WTC11 (cell line): ENCODE measurements around the gene HPGD. TPM values are rescaled to one million over a fixed set of nuclear protein-coding genes. Genes with fewer than 3 reads are reported as not detected.

Source experiments
- ATAC-seq: fragments of 200-7000 bp; cut with Tn5 transposase; 2 replicates; pipeline ENCODE4 v1.10.0; 2021; ENCODE audit warnings: mild to moderate bottlenecking, moderate library complexity
- CTCF ChIA-PET: fragments of 300-600 bp; sonication (Branson Sonifier 250); formaldehyde crosslinking; loops from one replicate; lab custom pipeline; 2021; ENCODE audit warnings: antibody characterized with exemption; lab: Charles Lee
- POLR2A ChIA-PET: fragments of 350-600 bp; sonication (Branson Sonifier 250); formaldehyde crosslinking; loops from one replicate; lab custom pipeline; 2021; ENCODE audit warnings: antibody characterized with exemption; lab: Charles Lee
- DNase-seq: peaks from one replicate; pipeline ENCODE4 v3.0.0; 2021; ENCODE audit warnings: low spot score
- H3K27ac Mint-ChIP-seq: 2 replicates; pipeline ENCODE4 v1.8.0; 2021; ENCODE audit warnings: mixed read lengths
- H3K27me3 Mint-ChIP-seq: 2 replicates; pipeline ENCODE4 v1.8.0; 2021; ENCODE audit warnings: low read depth, mild to moderate bottlenecking, moderate library complexity, mixed read lengths
- H3K36me3 Mint-ChIP-seq: 2 replicates; pipeline ENCODE4 v1.8.0; 2021; ENCODE audit warnings: mixed read lengths
- H3K4me1 Mint-ChIP-seq: 2 replicates; pipeline ENCODE4 v1.8.0; 2022; ENCODE audit warnings: mixed read lengths
- H3K4me3 Mint-ChIP-seq: 2 replicates; pipeline ENCODE4 v1.8.0; 2021; ENCODE audit warnings: mild to moderate bottlenecking, moderate library complexity, mixed read lengths
- H3K9me3 Mint-ChIP-seq: 2 replicates; pipeline ENCODE4 v1.8.0; 2021; ENCODE audit warnings: mixed read lengths
- E2F5 ChIP-seq: sonication (generic); formaldehyde crosslinking; IDR thresholded peaks from 2 replicates; pipeline ENCODE4 v1.8.1; 2022; ENCODE audit warnings: mild to moderate bottlenecking, moderate library complexity, missing genetic modification reagents
- ERG ChIP-seq: fragments of 250-450 bp; sonication (Bioruptor Pico); IDR thresholded peaks from 2 replicates; pipeline ENCODE4 v1.8.0; 2021; ENCODE audit warnings: mild to moderate bottlenecking
- ESRRA ChIP-seq: sonication (generic); formaldehyde crosslinking; IDR thresholded peaks from 2 replicates; pipeline ENCODE4 v1.8.1; 2022; ENCODE audit warnings: mild to moderate bottlenecking, missing genetic modification reagents, borderline replicate concordance
- ETV6 ChIP-seq: sonication (generic); formaldehyde crosslinking; IDR thresholded peaks from 2 replicates; pipeline ENCODE4 v1.8.1; 2022; ENCODE audit warnings: mild to moderate bottlenecking, missing genetic modification reagents
- FOXJ3 ChIP-seq: sonication (generic); formaldehyde crosslinking; IDR thresholded peaks from 2 replicates; pipeline ENCODE4 v1.9.0; 2021; ENCODE audit warnings: missing genetic modification reagents, mild to moderate bottlenecking, borderline replicate concordance
- FOXP4 ChIP-seq: sonication (generic); formaldehyde crosslinking; IDR thresholded peaks from 2 replicates; pipeline ENCODE4 v1.8.0; 2022; ENCODE audit warnings: mild to moderate bottlenecking, missing genetic modification reagents
- NR3C1 ChIP-seq: sonication (generic); formaldehyde crosslinking; conservative IDR thresholded peaks from 2 replicates; pipeline ENCODE4 v1.8.1; 2023; ENCODE audit warnings: low read depth, mild to moderate bottlenecking, missing genetic modification reagents
- PREB ChIP-seq: sonication (generic); formaldehyde crosslinking; IDR thresholded peaks from 2 replicates; pipeline ENCODE4 v1.8.1; 2022; ENCODE audit warnings: mild to moderate bottlenecking, missing genetic modification reagents, moderate library complexity, borderline replicate concordance
- RELA ChIP-seq: sonication (generic); formaldehyde crosslinking; IDR thresholded peaks from 2 replicates; pipeline ENCODE4 v1.8.1; 2022; ENCODE audit warnings: missing genetic modification reagents, mild to moderate bottlenecking, borderline replicate concordance
- SOX15 ChIP-seq: fragments of 250-450 bp; sonication (Bioruptor Pico); IDR thresholded peaks from 2 replicates; pipeline ENCODE4 v1.9.0; 2021; ENCODE audit warnings: mild to moderate bottlenecking
- TP53 ChIP-seq: sonication (generic); formaldehyde crosslinking; IDR thresholded peaks from 2 replicates; pipeline ENCODE4 v1.8.1; 2023; ENCODE audit warnings: mild to moderate bottlenecking, missing genetic modification reagents
- ZNF232 ChIP-seq: sonication (generic); formaldehyde crosslinking; IDR thresholded peaks from 2 replicates; pipeline ENCODE4 v1.8.0; 2022; ENCODE audit warnings: mild to moderate bottlenecking, missing genetic modification reagents
- ZNF263 ChIP-seq: sonication (generic); formaldehyde crosslinking; IDR thresholded peaks from 2 replicates; pipeline ENCODE4 v1.8.1; 2022; ENCODE audit warnings: low read depth, mild to moderate bottlenecking, moderate library complexity, missing genetic modification reagents
- total RNA-seq: library from RNA; stranded (reverse); gene quantifications from 3 replicates; pipeline ENCODE4 v1.2.3, GENCODE V29; 2021
- TF ChIP-seq, protein P1 (sequence below): sonication (generic); formaldehyde crosslinking; IDR thresholded peaks from 2 replicates; pipeline ENCODE4 v1.8.1; 2023; ENCODE audit warnings: mild to moderate bottlenecking, missing genetic modification reagents
- TF ChIP-seq, protein P2 (sequence below): sonication (generic); formaldehyde crosslinking; conservative IDR thresholded peaks from 2 replicates; pipeline ENCODE4 v1.8.1; 2023; ENCODE audit warnings: mild to moderate bottlenecking, low read depth, missing genetic modification reagents, moderate library complexity
- TF ChIP-seq, protein P3 (sequence below): sonication (generic); formaldehyde crosslinking; IDR thresholded peaks from 2 replicates; pipeline ENCODE4 v1.8.1; 2022; ENCODE audit warnings: low read depth, mild to moderate bottlenecking, moderate library complexity, missing genetic modification reagents, borderline replicate concordance

Gene HPGD
- total RNA-seq, 1 experiment from 2014 or later: 3.6 TPM

- ChIA-PET POLR2A (no interaction called here), CTCF (interaction anchor here (0.5 kb wide), 1 partner anchor 33 kb away, joined by 3 read pairs; no protein-coding TSS in a partner anchor)
- DNase-seq: no peak
- peaks cover 52% of the 10 kb centered on the region for H3K36me3 Mint-ChIP-seq
- ATAC-seq: peak; percentile 68
- H3K27ac Mint-ChIP-seq: peak overlapping the region; percentile 95
- H3K27me3 Mint-ChIP-seq: peaks cover 6% of the 10 kb centered on the region; the same call in 1 of the 2 replicates
- H3K9me3 Mint-ChIP-seq: peaks cover 64% of the 10 kb centered on the region
- H3K4me1 Mint-ChIP-seq: peaks cover 19% of the 10 kb centered on the region
- TF ChIP-seq NR3C1 (CRISPR knock-in tag): no peak
- no peak for TF ChIP-seq FOXP4 (CRISPR knock-in tag)
- TF ChIP-seq ETV6 (CRISPR knock-in tag): no peak
- no peak for TF ChIP-seq TP53 (CRISPR knock-in tag)
- TF ChIP-seq SOX15 (CRISPR knock-in tag): no peak
- TF ChIP-seq, protein P1, sequence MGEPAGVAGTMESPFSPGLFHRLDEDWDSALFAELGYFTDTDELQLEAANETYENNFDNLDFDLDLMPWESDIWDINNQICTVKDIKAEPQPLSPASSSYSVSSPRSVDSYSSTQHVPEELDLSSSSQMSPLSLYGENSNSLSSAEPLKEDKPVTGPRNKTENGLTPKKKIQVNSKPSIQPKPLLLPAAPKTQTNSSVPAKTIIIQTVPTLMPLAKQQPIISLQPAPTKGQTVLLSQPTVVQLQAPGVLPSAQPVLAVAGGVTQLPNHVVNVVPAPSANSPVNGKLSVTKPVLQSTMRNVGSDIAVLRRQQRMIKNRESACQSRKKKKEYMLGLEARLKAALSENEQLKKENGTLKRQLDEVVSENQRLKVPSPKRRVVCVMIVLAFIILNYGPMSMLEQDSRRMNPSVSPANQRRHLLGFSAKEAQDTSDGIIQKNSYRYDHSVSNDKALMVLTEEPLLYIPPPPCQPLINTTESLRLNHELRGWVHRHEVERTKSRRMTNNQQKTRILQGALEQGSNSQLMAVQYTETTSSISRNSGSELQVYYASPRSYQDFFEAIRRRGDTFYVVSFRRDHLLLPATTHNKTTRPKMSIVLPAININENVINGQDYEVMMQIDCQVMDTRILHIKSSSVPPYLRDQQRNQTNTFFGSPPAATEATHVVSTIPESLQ (CRISPR knock-in tag): no peak
- TF ChIP-seq, protein P2, sequence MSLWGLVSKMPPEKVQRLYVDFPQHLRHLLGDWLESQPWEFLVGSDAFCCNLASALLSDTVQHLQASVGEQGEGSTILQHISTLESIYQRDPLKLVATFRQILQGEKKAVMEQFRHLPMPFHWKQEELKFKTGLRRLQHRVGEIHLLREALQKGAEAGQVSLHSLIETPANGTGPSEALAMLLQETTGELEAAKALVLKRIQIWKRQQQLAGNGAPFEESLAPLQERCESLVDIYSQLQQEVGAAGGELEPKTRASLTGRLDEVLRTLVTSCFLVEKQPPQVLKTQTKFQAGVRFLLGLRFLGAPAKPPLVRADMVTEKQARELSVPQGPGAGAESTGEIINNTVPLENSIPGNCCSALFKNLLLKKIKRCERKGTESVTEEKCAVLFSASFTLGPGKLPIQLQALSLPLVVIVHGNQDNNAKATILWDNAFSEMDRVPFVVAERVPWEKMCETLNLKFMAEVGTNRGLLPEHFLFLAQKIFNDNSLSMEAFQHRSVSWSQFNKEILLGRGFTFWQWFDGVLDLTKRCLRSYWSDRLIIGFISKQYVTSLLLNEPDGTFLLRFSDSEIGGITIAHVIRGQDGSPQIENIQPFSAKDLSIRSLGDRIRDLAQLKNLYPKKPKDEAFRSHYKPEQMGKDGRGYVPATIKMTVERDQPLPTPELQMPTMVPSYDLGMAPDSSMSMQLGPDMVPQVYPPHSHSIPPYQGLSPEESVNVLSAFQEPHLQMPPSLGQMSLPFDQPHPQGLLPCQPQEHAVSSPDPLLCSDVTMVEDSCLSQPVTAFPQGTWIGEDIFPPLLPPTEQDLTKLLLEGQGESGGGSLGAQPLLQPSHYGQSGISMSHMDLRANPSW (CRISPR knock-in tag): no peak
- no peak for TF ChIP-seq ESRRA (CRISPR knock-in tag)
- no peak for TF ChIP-seq ZNF263 (CRISPR knock-in tag)
- TF ChIP-seq PREB: no peak
- TF ChIP-seq, protein P3, sequence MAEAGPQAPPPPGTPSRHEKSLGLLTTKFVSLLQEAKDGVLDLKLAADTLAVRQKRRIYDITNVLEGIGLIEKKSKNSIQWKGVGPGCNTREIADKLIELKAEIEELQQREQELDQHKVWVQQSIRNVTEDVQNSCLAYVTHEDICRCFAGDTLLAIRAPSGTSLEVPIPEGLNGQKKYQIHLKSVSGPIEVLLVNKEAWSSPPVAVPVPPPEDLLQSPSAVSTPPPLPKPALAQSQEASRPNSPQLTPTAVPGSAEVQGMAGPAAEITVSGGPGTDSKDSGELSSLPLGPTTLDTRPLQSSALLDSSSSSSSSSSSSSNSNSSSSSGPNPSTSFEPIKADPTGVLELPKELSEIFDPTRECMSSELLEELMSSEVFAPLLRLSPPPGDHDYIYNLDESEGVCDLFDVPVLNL: no peak
- TF ChIP-seq E2F5 (CRISPR knock-in tag): no peak
- TF ChIP-seq RELA (CRISPR knock-in tag): no peak
- no peak for TF ChIP-seq FOXJ3 (CRISPR knock-in tag)
- TF ChIP-seq ZNF232: no peak
- H3K4me3 Mint-ChIP-seq: peak overlapping the region; percentile 24; the same call in 1 of the 2 replicates
Measured at GRCh38 chr4:174550541-174550940, 28.3 kb upstream of the HPGD start.

DNA sequence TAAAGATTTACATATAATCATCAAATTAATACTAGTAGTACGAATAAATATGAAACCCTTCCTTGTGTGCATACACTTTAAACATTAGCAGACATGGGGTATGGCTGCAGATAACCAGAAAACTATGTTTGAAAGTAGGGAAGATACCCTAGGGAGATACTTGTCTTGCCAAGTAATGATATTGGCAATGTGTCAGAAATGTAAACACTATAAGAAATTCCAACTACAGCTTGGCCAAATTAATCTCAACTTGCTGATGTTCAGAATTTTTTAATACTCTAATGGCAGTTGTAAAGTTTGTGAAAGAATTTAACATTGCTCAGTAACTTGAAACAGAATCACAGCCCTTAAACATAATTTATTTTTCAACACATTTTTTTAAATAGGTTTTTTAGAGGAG lies 27.4 kb upstream of the HPGD start:
- H3K4me3 Mint-ChIP-seq: no peak overlapping the region
- TF ChIP-seq ERG (CRISPR knock-in tag): no peak
- TF ChIP-seq, all 79 proteins: peak for 0
- ChIA-PET CTCF (no interaction called here), POLR2A (no interaction called here)
- Mint-ChIP-seq H3K27me3 (peaks cover 6% of the 10 kb centered on the region; the same call in 1 of the 2 replicates), H3K27ac (no peak overlapping the region), H3K36me3 (peaks cover 50% of the 10 kb centered on the region), H3K4me1 (peaks cover 19% of the 10 kb centered on the region), H3K9me3 (peaks cover 64% of the 10 kb centered on the region)
- DNase-seq (no peak), ATAC-seq (no peak)
